Measurements from ENCODE around the gene NRIP1. TPM values are rescaled to one million over a fixed set of nuclear protein-coding genes. Genes with fewer than 3 reads are reported as not detected.
A peak's percentile ranks its signal among the peaks of the same experiment; 100 is the strongest.

Gene NRIP1
- total and polyA plus RNA-seq, 2 of the 13 experiments (the other 11 are each of a cell fraction or from before 2014, with no cell fraction given), result 21.0 to 69.0 TPM

GRCh38 chr21:15057285-15057684, 7.5 kb downstream of the NRIP1 start:
- TF ChIP-seq NR3C1 (CRISPR knock-in tag; IDR thresholded peaks at IDR 0.05) (no peak), PCBP2 (optimal IDR thresholded peaks at IDR 0.05; ENCODE audit: low read depth, low read length, poor library complexity, severe bottlenecking) (no peak), ZNF710 (CRISPR knock-in tag; IDR thresholded peaks at IDR 0.05; ENCODE audit: borderline replicate concordance) (no peak), ZNF441 (CRISPR knock-in tag; IDR thresholded peaks at IDR 0.05; ENCODE audit: borderline replicate concordance) (no peak), ZNF33A (CRISPR knock-in tag; IDR thresholded peaks at IDR 0.05; ENCODE audit: borderline replicate concordance) (no peak), NBN (conservative IDR thresholded peaks at IDR 0.05) (no peak), ZBTB26 (CRISPR knock-in tag; IDR thresholded peaks at IDR 0.05; ENCODE audit: borderline replicate concordance) (no peak), ZKSCAN5 (CRISPR knock-in tag; IDR thresholded peaks at IDR 0.05) (no peak), SIX1 (CRISPR knock-in tag; IDR thresholded peaks at IDR 0.05; ENCODE audit: borderline replicate concordance) (no peak), BCL6 (CRISPR knock-in tag; IDR thresholded peaks at IDR 0.05) (no peak), AGO2 (optimal IDR thresholded peaks at IDR 0.05; ENCODE audit: low read depth, low read length) (no peak), ZNF224 (CRISPR knock-in tag; IDR thresholded peaks at IDR 0.05) (no peak), LBX2 (CRISPR knock-in tag; IDR thresholded peaks at IDR 0.05; ENCODE audit: borderline replicate concordance) (no peak), ZNF674 (CRISPR knock-in tag; IDR thresholded peaks at IDR 0.05; ENCODE audit: low read depth) (no peak), TARDBP (CRISPR knock-in tag; IDR thresholded peaks at IDR 0.05) (no peak), MXD4 (CRISPR knock-in tag; IDR thresholded peaks at IDR 0.05) (no peak)
- Histone ChIP-seq H3K36me3 (replicated peaks in 1 of 2; ENCODE audit: control insufficient read depth in 1 of 2, insufficient read depth in 2 of 2, low read length in 2 of 2) (no peaks in the 10 kb centered on the region; a peak in 1 of 5 replicates), H3K9ac (ENCODE audit: insufficient read depth, low read depth, low read length) (no peak overlapping the region), H3K4me3 (replicated peaks in 1 of 3; ENCODE audit: insufficient read depth in 1 of 3, low read depth in 2 of 3, low read length in 3 of 3) (no peak overlapping the region), H3K27me3 (ENCODE audit: control insufficient read depth in 1 of 2, insufficient read depth in 2 of 2, low read length in 2 of 2) (no peaks in the 10 kb centered on the region; a peak in 1 of 5 replicates), H4K20me1 (ENCODE audit: insufficient read depth, low read length) (peaks cover 100% of the 10 kb centered on the region), H3K27ac (ENCODE audit: extremely low read length, insufficient read depth, low read length) (no peak overlapping the region), H3K79me2 (ENCODE audit: insufficient read depth, low read length) (peaks cover 100% of the 10 kb centered on the region), H3K4me2 (ENCODE audit: low read depth, low read length) (peak overlapping the region; percentile 81), H2AFZ (ENCODE audit: low read length) (no peak overlapping the region), H3K9me3 (ENCODE audit: low read length) (no peaks in the 10 kb centered on the region), H3K4me1 (ENCODE audit: insufficient read depth, low read length) (peaks cover 98% of the 10 kb centered on the region)
- BruUV-seq (replicated peaks), result no TSS peak
- POLR2A ChIA-PET, result interaction anchor here (0.8 to 1.1 kb wide), 2 partner anchors 12 to 83 kb away, joined by 3 read pairs; no protein-coding TSS in a partner anchor
- peak; percentile 53; the same call in 2 of the 3 replicates for ATAC-seq
- no peak for FAIRE-seq
- 68% methylated on average over 6 of the region's 6 CpGs for WGBS (ENCODE audit: low lambda C conversion rate)
- intact Hi-C loops (cut with micrococcal nuclease; ENCODE audit: unreplicated experiment) (no loop called here), in situ Hi-C loops (cut with HindIII; ENCODE audit: extremely low pct_ligation_motif_present, low pct_unique_long_range_greater_than_20kb) (no loop called here)
- DNase-seq (ENCODE audit: low spot score), result no peak
- CTCF ChIA-PET (ENCODE audit: low intra/inter-chr PET ratio, low total read pairs), result no interaction called here

All from HepG2 (cell line).